Glomerular visceral epithelial cell (primary cell): ENCODE data around the gene DESI1.
"Not testable (repeated sequence)": the region's sequence is repeated elsewhere in the genome, so short reads cannot be mapped to it uniquely, and the experiment has no call there.

Experiments
- DNase-seq: peaks from one replicate; pipeline ENCODE4 v3.0.0-alpha.2; 2016; ENCODE audit errors: extremely low spot score

Gene DESI1

DNA sequence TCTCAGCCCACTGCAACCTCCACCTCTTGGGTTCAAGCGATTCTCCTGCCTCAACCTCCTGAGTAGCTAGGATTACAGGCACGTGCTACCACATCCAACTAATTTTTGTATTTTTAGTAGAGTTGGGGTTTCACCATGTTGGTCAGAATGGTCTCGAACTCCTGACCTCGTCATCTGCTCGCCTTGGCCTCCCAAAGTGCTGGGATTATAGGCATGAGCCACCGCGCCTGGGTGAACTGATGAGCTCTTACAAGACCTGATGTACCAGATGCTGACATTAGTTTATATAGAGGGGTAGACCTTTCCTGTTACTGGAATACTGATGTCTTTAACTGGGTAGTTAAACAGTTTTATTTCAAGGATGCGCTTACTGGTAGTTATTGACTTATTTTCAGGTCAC is 13.8 kb upstream of the DESI1 start:
- not testable (repeated sequence) for DNase-seq

DNA sequence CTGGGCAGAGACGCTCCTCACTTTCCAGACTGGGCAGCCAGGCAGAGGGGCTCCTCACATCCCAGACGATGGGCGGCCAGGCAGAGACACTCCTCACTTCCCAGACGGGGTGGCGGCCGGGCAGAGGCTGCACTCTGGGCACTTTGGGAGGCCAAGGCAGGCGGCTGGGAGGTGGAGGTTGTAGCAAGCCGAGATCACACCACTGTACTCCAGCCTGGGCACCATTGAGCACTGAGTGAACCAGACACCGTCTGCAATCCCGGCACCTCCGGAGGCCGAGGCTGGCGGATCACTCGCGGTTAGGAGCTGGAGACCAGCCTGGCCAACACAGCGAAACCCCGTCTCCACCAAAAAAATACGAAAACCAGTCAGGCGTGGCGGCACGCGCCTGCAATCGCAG is 10.8 kb upstream of the DESI1 start:
- DNase-seq = not testable (repeated sequence)

DNA sequence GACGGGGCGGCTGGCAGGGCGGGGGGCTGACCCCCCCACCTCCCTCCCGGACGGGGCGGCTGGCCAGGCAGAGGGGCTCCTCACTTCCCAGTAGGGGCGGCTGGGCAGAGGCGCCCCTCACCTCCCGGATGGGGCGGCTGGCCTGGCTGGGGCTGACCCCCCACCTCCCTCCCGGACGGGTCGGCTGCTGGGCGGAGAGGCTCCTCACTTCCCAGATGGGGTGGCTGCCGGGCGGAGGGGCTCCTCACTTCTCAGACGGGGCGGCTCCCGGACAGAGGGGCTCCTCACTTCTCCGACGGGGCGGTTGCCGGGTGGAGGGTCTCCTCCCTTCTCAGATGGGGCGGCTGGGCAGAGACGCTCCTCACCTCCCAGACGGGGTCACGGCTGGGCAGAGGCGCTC is 10.3 kb upstream of the DESI1 start:
- not testable (repeated sequence) for DNase-seq

DNA sequence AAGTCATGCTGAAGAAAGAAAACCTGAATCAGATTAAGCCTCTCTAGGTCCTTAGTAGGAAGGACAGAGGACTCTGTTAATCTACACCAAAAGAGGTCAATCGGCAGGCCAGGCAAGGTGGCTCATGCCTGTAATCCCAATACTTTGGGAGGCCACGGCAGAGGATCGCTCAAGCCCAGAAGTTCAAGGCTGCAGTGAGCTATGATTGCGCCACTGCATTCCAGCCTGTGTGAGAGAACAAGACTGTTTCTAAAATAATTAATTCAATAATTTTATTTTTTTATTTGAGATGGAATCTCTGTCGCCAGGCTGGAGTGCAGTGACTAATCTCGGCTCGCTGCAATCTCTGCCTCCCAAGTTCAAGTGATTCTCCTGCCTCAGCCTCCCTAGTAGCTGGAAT is 4.7 kb upstream of the DESI1 start:
- no peak for DNase-seq

DNA sequence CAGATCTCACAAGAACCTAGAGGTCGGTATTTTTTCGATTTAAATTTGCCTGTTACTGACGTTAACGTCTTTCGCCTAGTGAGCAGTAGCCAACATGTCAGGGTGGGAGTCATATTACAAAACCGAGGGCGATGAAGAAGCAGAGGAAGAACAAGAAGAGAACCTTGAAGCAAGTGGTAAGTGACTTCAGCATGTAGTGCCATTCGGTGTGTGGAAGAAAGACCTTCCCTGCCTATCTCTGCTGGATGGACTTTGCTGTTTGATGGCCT is 1.0 kb upstream of the DESI1 start:
- DNase-seq = no peak

DNA sequence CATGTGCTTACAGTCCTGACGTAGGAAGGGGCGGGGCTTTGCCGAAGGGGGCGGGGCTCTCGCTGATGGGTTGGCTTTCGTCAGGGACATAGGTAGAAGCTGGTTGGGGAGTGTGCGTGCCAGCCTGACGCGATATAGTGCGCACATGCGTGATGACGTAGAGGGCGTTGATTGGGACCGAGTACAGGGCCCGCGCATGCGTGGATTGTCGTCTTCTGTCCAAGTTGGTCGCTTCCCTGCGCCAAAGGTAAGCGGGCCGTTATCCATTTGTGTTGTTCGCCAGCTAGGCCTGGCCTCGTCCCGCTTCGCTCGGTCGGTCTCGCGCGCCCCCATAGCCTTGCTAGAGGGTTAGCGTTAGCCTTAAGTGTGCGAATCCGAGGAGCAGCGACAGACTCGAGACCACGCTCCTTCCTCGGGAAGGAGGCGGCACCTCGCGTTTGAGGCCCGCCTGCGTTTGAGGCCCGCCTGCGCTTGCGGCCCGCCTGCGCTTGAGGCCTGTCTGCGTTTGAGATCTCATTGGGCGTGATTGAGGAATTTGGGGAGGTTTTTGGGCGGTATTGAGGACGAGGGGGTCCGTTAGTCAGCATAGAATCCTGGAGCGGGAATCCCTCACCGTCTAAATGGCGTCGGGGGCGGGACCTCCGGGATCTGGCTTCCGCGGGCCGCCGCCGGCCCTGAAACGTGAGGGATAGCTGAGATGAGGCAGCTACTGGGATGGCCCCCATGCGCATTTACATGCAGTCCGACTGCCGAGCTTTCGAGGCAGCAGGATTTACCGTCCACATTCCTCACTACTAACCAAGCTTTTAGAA is 462 bp upstream of the DESI1 start, which contains the start of gene XRCC6:
XRCC6 (plus strand) TSS at position 197 of the 812 bp plus-strand sequence. CDS start 710 bp downstream, outside the sequence.
- DNase-seq = peak; percentile 100

DNA sequence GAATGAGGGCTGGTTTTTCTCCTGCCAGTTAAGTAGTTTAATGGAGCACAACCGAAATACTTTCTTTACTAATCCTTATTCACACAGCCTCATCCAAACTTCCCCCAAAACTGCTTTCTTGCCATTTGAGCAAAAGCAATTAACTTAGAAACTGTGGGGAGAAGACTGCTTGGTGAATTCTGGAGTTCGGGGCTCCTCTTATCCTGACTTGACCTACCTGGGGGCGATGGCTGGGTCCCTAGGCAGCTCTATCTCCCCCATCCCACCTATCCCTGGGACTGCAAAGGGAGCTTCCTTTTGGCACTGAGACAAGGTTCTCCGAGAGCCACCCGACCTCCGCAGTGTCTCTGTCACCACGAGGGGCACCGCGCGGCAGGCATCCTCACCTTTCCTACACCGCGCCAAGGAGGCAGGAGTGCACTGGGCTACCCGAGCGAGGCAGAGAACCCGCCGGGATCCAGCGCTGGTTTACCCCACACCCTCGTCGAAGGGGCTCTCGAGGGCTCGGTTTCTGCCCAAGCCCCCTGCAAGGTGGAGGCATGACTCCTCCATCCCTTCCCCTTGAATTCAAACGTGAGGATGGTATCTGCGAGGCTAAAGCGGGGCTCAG is 759 bp downstream of the DESI1 start:
- DNase-seq = peak; percentile 22

DNA sequence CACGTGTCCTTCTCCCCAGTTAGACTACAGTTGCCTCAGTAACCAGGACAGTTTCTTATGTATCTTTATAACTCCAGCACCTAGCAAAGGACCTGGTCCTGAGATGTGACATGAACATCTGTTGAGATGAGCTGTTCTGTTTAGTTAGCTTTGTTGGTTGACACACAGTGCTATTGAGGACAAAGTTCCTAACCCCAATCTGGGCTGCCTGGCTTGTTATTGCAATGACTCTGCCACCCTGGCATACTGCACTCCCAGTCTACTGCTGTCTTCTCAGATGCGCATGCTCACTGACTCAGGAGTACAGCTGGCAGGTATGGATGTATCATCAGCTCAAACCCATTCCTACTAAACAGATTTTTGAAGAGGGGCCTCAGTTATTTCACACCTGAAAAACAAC is 7.4 kb downstream of the DESI1 start:
- DNase-seq = no peak

DNA sequence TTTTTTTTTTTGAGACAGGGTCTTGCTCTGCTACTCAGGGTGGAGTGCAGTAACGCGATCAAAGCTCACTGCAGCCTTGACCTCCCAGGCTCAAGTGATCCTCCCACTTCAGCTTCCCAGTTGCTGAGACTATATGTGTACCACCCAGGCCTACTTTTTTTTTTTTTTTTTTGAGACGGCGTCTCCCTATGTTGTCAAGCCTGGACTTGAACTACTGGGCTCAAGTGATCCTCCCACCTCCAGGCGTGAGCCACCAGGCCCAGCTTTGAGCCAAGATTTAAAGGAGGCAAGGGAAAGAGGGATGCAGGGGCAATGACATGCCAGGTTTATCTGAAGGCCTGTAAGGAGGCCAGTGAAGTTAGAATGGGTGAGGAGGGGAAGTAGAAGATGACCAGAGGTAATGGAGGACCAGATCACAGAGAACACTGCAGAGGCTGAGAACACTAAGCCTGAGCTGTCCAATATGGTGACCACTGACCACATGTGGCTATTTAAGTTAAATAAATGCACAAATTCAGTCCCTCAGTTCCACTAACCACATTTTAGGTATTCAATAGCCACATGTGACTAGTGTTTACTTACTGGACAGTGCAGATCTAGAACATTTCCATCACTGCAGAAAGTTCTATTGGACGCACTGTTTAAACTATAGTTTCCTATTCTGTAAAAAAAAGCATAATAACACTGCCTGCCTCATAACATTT is 8.1 kb downstream of the DESI1 start:
- no peak for DNase-seq

DNA sequence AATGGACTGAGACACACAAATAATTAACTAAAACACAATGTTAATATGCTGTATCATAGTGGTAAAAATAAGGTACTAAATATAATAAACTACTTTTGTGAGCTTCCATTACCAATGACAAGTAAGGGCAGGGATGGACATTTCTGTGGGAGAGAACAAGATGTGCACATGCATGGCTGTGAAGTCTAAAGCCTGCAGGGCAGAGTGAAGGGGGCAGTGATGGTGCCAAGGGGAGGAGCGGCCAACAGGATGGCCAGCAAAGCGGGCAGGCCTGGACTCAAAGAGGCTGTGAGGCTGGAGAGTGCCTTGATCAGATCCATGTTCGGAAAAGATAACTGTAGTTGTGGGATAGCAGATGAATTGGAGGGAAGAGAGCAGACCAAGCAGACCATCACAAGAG is 12.5 kb downstream of the DESI1 start:
- DNase-seq = no peak

DNA sequence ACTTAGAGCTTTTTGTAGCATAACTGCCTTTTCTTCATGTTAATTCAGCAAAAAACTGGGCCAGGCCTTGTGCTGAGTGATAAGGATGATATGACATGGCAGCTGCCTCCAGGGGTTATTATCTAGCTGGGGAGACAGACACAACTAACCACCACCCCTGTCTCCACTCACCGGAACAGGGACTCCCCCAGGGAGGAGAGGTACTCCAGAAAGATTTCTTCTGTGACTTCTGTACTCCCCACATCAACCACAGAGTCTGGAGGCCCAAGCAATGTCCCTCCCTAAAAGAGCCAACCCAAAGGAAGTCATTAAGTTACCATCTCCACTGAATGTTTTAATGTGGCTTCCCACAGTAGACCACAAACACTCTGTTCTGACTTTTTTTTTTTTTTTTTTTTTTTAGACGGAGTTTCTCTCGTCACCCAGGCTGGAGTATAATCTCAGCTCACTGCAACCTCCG is 16.9 kb downstream of the DESI1 start:
- DNase-seq = peak; percentile 49

DNA sequence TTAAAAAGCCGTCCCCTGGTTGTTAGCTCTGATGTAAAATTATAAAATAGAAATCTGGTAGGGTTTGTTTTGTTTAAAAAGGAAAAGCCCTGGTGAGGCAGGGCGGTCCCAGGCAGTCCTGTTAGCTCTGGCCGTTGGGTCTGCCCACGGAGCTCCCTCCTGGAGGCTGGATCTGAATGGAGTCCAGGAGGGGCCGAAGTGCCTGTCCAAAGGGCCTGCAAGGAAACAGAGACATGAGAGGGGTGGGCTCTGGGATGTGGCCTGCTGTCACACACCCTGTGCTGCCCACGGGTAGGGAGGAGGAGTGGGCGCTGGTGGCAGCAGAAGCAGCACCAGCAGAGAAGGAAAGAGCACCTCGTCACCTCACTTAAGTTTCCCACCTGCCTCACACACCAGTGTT is 19.9 kb downstream of the DESI1 start:
- DNase-seq = no peak

DNA sequence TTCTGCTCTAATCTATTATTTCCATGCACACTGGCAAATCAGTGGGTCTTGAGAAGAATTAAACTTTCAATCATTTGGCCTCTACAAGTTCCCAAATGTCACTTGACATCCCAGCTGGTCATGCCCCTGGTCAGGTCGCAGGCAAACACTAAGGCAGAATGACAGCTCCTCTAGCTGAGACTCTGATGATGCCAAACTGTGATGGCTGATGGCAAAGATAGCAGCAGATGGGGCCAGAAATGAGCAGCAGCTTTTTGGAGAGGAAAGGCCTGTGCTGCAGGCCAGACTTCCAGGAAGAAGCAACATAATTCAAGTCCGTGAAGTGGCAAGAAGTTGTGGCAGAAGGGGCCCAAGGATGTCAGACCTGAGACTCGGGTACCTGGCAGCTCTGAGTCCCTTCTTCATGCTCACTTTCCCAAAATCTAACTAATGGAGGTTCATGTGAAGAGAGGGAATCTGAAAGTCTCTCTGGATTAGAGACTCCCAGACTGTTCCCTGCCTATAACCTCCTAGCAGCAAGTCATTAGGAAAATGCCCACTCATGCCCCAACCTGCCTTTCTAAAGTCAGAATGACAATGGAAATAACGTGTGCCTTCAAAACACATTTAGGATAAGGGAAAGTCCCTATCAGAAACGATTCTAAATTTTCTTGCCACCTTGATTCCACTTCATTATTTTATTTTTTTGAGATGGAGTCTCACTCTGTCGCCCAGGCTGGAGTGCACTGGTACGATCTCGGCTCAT is 21.8 kb downstream of the DESI1 start:
- DNase-seq = no peak

DNA sequence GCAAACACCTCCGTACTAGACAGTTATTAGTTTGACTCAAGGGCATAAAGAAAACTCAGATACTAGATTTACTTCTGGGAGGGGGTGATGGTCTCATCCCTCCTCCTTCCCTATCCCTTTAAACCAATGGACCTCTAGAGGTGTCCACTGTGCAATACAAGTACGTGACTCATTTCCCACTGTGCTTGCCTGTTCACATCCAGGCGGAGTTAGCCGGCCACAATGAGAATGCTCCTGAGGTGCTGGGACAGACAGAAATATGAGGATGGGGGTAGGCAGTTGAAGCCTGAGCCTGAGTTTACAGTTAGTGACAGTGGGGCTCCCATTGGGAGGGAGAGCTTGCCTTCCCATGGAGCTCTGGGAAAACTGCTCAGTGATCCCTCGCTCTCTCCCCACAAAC is 22.8 kb downstream of the DESI1 start:
- DNase-seq = peak; percentile 64

DNA sequence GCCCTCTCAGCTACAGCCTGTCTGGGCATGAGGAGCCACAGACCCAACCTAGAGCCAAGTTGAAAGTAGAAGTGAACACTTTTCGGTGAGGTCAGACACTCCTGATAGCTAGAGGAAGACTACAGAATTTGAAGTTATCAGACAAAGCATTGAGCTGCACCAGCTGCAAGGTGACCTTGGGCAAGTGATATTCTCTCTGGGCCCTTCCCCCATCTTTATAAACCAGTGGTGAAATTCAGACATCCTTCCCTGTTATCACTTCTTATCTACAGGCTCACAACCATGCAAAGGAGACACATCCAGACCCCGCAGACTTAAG is 23.2 kb downstream of the DESI1 start:
- DNase-seq = no peak

DNA sequence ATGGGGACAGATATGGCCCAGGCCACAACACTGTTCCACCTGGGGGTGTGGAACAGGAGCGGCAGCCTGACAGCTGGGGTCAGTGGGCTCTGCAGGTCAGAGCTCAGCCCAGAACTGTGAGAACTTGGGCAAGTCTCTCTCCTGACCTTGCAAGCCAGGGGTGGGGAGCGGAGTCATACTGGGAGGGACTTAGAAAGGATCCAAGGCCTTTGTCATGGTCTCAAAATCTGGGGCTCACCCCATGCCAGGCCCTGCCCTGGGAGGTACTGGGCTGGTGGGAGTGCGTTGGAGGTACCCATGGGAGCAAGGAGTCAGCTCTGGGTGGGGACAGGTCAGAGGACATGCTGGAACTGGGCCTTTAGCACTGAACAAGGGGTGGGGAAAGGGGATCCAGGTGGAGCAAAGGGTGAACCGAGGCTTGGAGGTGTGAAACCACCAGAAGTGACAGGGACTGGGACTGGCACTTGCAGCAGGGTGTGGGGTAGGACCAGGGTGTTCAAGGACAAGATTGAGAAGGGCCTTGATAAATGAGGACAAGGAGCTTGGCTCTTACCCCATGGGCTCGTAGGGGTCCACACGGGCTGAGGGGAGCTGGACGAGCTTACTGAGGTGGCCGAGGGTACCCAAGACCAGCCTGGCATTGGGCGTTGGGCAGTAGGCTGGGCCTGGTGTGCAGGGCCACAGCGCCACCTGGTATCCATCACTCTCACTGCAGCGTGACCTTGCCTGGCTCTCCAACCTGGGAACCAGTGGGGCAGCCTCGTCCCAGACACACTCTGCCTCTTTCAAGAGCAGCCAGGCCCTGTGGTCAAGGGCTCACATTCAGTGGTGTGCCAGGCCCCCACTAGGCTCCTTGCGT is 23.8 kb downstream of the DESI1 start:
- DNase-seq = peak; percentile 38

DNA sequence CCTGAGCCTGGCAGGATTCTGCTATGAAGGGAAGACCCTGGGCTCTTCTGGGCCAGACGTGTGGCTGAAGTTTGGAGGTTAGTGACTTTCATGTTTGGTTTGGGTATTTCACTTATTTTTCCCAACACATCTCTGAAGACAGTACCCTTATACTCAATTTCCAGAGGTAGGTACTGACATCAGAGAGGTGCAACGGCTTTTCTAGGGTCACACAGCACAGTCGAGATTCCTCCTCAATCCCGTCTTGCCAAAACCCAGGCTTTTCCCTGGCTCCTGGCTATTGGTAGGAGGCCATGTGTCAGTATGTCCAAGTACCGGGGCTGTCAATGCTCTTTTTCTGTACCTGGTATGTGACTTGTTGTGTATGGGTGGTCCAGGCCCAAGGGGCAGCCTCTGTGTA is 25.1 kb downstream of the DESI1 start:
- no peak for DNase-seq

DNA sequence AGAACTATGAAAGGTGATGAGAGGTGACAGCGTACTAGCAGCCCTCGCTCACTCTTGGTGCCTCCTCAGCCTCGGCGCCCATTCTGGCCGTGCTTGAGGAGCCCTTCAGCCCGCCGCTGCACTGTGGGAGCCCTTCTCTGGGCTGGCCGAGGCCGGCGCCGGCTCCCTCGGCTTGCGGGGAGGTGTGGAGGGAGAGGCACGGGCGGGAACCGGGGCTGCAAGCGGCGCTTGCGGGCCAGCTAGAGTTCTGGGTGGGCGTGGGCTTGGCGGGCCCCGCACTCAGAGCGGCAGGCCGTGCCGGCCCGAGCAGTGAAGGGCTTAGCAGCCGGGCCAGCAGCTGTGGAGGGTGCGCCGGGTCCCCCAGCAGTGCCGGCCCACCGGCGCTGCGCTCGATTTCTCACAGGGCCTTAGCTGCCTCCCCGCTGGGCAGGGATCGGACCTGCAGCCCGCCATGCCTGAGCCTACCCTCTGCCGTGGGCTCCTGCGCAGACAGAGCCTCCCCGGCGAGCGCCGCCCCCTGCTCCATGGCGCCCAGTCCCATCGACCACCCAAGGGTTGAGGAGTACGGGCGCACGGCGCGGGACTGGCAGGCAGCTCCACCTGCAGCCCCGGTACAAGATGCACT is 27.4 kb downstream of the DESI1 start:
- DNase-seq = not testable (repeated sequence)

DNA sequence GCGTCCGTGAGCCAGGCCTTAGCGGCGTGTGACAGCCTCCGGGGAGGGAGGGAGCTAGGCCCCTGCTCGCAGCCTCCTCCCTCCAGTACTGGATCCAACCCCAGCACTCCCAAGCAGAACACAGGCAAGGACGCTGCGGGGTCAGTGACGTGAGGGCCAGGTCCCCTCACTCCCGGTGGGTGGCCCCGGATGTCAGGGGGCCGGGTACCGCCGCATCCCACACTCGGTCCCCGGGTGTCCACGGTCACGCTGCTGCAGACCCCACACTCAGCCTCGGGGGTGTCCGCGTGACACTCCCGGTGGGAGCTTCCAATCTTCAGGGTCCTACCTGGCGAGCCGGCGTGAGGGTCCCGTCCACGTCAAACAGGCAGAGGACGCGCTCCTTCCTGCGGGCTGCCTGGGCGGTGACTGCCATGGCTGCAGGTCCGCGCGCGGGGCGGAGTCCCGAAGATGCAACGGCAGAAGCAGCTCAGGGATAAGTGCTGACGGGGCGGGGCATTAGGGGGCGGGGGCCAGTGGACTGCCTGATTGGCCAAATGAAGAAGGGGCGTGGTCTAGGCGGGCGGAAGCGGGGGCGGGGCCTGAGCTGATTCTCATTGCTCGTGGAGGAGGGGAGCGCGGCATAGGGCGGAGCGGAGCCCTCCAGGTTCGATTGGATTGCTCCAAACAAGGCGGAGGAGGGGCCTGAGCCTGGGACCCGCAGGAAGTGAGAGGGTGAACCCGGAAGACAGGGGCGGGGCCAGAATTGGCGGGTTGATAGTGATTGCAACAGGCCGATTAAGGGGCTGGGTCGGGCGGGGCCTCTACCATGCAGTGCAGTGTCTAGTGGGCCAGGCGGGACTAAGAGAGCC is 31.2 kb downstream of the DESI1 start, which contains the start of gene PMM1:
PMM1 (minus strand) TSS at position 450 of the 851 bp plus-strand sequence; CDS start at position 415, 35 bp downstream.
- DNase-seq = peak; percentile 99

DNA sequence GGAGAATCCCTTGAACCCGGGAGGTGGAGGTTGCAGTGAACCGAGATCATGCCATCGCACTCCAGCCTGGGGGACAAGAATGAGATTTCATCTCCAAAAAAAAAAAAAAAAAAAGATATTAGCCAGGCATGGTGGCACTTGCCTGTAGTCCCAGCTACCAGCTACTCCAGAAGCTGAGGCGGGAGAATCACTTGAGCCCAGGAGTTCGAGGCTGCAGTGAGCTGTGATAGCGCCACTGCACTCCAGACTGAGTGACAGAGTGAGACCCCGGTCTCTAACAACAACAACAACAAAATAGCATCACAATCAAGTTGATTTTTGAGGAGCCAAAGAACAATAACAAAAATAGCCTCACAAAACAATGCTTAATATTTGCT is 33.5 kb downstream of the DESI1 start:
- no peak for DNase-seq
